ENCODE results near the gene KCNH8.
A peak's percentile ranks its signal among the peaks of the same experiment; 100 is the strongest.

The KCNH8 gene

GRCh38 chr3:19348500-19348899, 200.2 kb downstream of the KCNH8 start:
- Histone ChIP-seq H3K79me1 (ENCODE audit: low read length) (no peaks in the 10 kb centered on the region), H3K27me3 (ENCODE audit: insufficient read depth, low read length, poor library complexity) (no peaks in the 10 kb centered on the region), H4K8ac (ENCODE audit: low read depth, low read length) (no peak overlapping the region), H3K56ac (ENCODE audit: low read length) (no peak overlapping the region), H3K18ac (ENCODE audit: low read length) (no peak overlapping the region), H4K5ac (ENCODE audit: low read length) (no peak overlapping the region), H3K23ac (ENCODE audit: low read length) (no peak overlapping the region), H3K4me3 (ENCODE audit: low read length) (no peak overlapping the region), H2BK5ac (ENCODE audit: low read length) (no peak overlapping the region), H2AK5ac (ENCODE audit: low read length) (no peak overlapping the region), H3K4me1 (ENCODE audit: control insufficient read depth, low read depth, low read length) (no peaks in the 10 kb centered on the region), H3K4me2 (ENCODE audit: low read length) (no peak overlapping the region), H3K27ac (ENCODE audit: low read depth, low read length) (no peak overlapping the region), H3K79me2 (ENCODE audit: control insufficient read depth, insufficient read depth, low read length) (no peaks in the 10 kb centered on the region), H3K4ac (ENCODE audit: low read depth, low read length) (no peak overlapping the region), H3K36me3 (ENCODE audit: control insufficient read depth, insufficient read depth, low read length) (no peaks in the 10 kb centered on the region), H3K9ac (ENCODE audit: low read length) (no peak overlapping the region), H2BK120ac (ENCODE audit: low read depth, low read length) (no peak overlapping the region), H2BK15ac (replicated peaks; ENCODE audit: low read depth) (no peak overlapping the region)
- DNase-seq = peak; percentile 3
- WGBS (ENCODE audit: extremely low coverage, insufficient coverage, low lambda C conversion rate) = no CpG with 5 or more reads among the region's 2 CpGs

- Histone ChIP-seq H3K79me1 (ENCODE audit: low read length) (no peaks in the 10 kb centered on the region), H3K27me3 (ENCODE audit: insufficient read depth, low read length, poor library complexity) (no peaks in the 10 kb centered on the region), H3K4me3 (ENCODE audit: low read length) (no peak overlapping the region), H3K4me1 (ENCODE audit: control insufficient read depth, low read depth, low read length) (no peaks in the 10 kb centered on the region), H3K79me2 (ENCODE audit: control insufficient read depth, insufficient read depth, low read length) (no peaks in the 10 kb centered on the region), H3K9ac (ENCODE audit: low read length) (no peak overlapping the region), H3K18ac (ENCODE audit: low read length) (no peak overlapping the region), H2BK5ac (ENCODE audit: low read length) (no peak overlapping the region), H4K8ac (ENCODE audit: low read depth, low read length) (no peak overlapping the region), H3K27ac (ENCODE audit: low read depth, low read length) (no peak overlapping the region), H3K4ac (ENCODE audit: low read depth, low read length) (no peak overlapping the region), H2AK5ac (ENCODE audit: low read length) (no peak overlapping the region), H3K4me2 (ENCODE audit: low read length) (no peak overlapping the region), H2BK120ac (ENCODE audit: low read depth, low read length) (no peak overlapping the region), H4K5ac (ENCODE audit: low read length) (no peak overlapping the region), H3K23ac (ENCODE audit: low read length) (no peak overlapping the region), H2BK15ac (replicated peaks; ENCODE audit: low read depth) (no peak overlapping the region), H3K36me3 (ENCODE audit: control insufficient read depth, insufficient read depth, low read length) (no peaks in the 10 kb centered on the region), H3K56ac (ENCODE audit: low read length) (no peak overlapping the region)
- no CpG with 5 or more reads among the region's 5 CpGs for WGBS (ENCODE audit: extremely low coverage, insufficient coverage, low lambda C conversion rate)
- DNase-seq = peak; percentile 30
Observed at GRCh38 chr3:19348941-19349564, 200.7 kb downstream of the KCNH8 start.

GRCh38 chr3:19357947-19358346, 209.6 kb downstream of the KCNH8 start:
- Histone ChIP-seq H3K4me1 (ENCODE audit: control insufficient read depth, low read depth, low read length) (no peaks in the 10 kb centered on the region), H3K23ac (ENCODE audit: low read length) (no peak overlapping the region), H2BK120ac (ENCODE audit: low read depth, low read length) (no peak overlapping the region), H3K9ac (ENCODE audit: low read length) (no peak overlapping the region), H3K79me1 (ENCODE audit: low read length) (no peaks in the 10 kb centered on the region), H2BK5ac (ENCODE audit: low read length) (no peak overlapping the region), H3K56ac (ENCODE audit: low read length) (no peak overlapping the region), H4K8ac (ENCODE audit: low read depth, low read length) (no peak overlapping the region), H3K27me3 (ENCODE audit: insufficient read depth, low read length, poor library complexity) (no peaks in the 10 kb centered on the region), H3K36me3 (ENCODE audit: control insufficient read depth, insufficient read depth, low read length) (no peaks in the 10 kb centered on the region), H2AK5ac (ENCODE audit: low read length) (no peak overlapping the region), H3K4me2 (ENCODE audit: low read length) (no peak overlapping the region), H3K27ac (ENCODE audit: low read depth, low read length) (no peak overlapping the region), H3K4ac (ENCODE audit: low read depth, low read length) (no peak overlapping the region), H3K18ac (ENCODE audit: low read length) (no peak overlapping the region), H3K4me3 (ENCODE audit: low read length) (no peak overlapping the region), H2BK15ac (replicated peaks; ENCODE audit: low read depth) (no peak overlapping the region), H4K5ac (ENCODE audit: low read length) (no peak overlapping the region), H3K79me2 (ENCODE audit: control insufficient read depth, insufficient read depth, low read length) (no peaks in the 10 kb centered on the region)
- WGBS (ENCODE audit: extremely low coverage, insufficient coverage, low lambda C conversion rate) = no CpG with 5 or more reads among the region's 1 CpG
- DNase-seq = no peak

- Histone ChIP-seq H3K27me3 (ENCODE audit: insufficient read depth, low read length, poor library complexity) (no peaks in the 10 kb centered on the region), H3K4me2 (ENCODE audit: low read length) (no peak overlapping the region), H2BK15ac (replicated peaks; ENCODE audit: low read depth) (no peak overlapping the region), H4K8ac (ENCODE audit: low read depth, low read length) (no peak overlapping the region), H2BK5ac (ENCODE audit: low read length) (no peak overlapping the region), H3K4ac (ENCODE audit: low read depth, low read length) (no peak overlapping the region), H3K27ac (ENCODE audit: low read depth, low read length) (no peak overlapping the region), H3K9ac (ENCODE audit: low read length) (no peak overlapping the region), H3K36me3 (ENCODE audit: control insufficient read depth, insufficient read depth, low read length) (no peaks in the 10 kb centered on the region), H2AK5ac (ENCODE audit: low read length) (no peak overlapping the region), H3K4me3 (ENCODE audit: low read length) (no peak overlapping the region), H3K4me1 (ENCODE audit: control insufficient read depth, low read depth, low read length) (no peaks in the 10 kb centered on the region), H3K23ac (ENCODE audit: low read length) (no peak overlapping the region), H2BK120ac (ENCODE audit: low read depth, low read length) (no peak overlapping the region), H3K56ac (ENCODE audit: low read length) (no peak overlapping the region), H4K5ac (ENCODE audit: low read length) (no peak overlapping the region), H3K79me2 (ENCODE audit: control insufficient read depth, insufficient read depth, low read length) (no peaks in the 10 kb centered on the region), H3K18ac (ENCODE audit: low read length) (no peak overlapping the region), H3K79me1 (ENCODE audit: low read length) (no peaks in the 10 kb centered on the region)
- DNase-seq = no peak
- WGBS (ENCODE audit: extremely low coverage, insufficient coverage, low lambda C conversion rate) = no CpG with 5 or more reads among the region's 1 CpG
Observed at GRCh38 chr3:19363071-19363470, 214.8 kb downstream of the KCNH8 start.

GRCh38 chr3:19364148-19364547, 215.8 kb downstream of the KCNH8 start:
- Histone ChIP-seq H3K9ac (ENCODE audit: low read length) (no peak overlapping the region), H3K4me1 (ENCODE audit: control insufficient read depth, low read depth, low read length) (no peaks in the 10 kb centered on the region), H3K27ac (ENCODE audit: low read depth, low read length) (no peak overlapping the region), H3K36me3 (ENCODE audit: control insufficient read depth, insufficient read depth, low read length) (no peaks in the 10 kb centered on the region), H2BK120ac (ENCODE audit: low read depth, low read length) (no peak overlapping the region), H3K27me3 (ENCODE audit: insufficient read depth, low read length, poor library complexity) (no peaks in the 10 kb centered on the region), H3K79me1 (ENCODE audit: low read length) (no peaks in the 10 kb centered on the region), H3K79me2 (ENCODE audit: control insufficient read depth, insufficient read depth, low read length) (no peaks in the 10 kb centered on the region), H3K4ac (ENCODE audit: low read depth, low read length) (no peak overlapping the region), H3K4me2 (ENCODE audit: low read length) (no peak overlapping the region), H3K23ac (ENCODE audit: low read length) (no peak overlapping the region), H3K18ac (ENCODE audit: low read length) (no peak overlapping the region), H2BK5ac (ENCODE audit: low read length) (no peak overlapping the region), H3K4me3 (ENCODE audit: low read length) (no peak overlapping the region), H4K8ac (ENCODE audit: low read depth, low read length) (no peak overlapping the region), H2BK15ac (replicated peaks; ENCODE audit: low read depth) (no peak overlapping the region), H4K5ac (ENCODE audit: low read length) (no peak overlapping the region), H2AK5ac (ENCODE audit: low read length) (no peak overlapping the region), H3K56ac (ENCODE audit: low read length) (no peak overlapping the region)
- no CpG with 5 or more reads among the region's 8 CpGs for WGBS (ENCODE audit: extremely low coverage, insufficient coverage, low lambda C conversion rate)
- no peak for DNase-seq

DNA sequence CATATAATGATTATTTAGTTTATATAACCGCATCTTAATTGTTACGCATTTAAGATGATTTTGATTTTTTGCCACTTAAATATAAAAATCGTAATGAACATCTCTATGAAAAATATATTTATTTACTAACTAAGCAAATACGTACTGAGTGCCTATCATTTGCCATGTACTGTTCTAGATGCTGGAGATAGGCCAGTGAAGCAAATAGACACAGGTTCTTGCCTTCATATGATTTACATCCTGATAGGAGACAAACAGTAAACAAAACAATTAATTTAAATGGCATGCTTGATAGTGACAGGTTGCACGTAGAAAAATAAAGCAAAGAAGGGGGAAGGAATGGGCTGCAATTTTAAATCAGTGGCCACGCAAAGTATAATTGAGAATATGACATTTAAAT, 217.2 kb downstream of the KCNH8 start:
- no peak overlapping the region for H4K8ac ChIP-seq (ENCODE audit: low read depth, low read length)
- no peak overlapping the region for H2BK15ac ChIP-seq (replicated peaks; ENCODE audit: low read depth)
- H3K4ac ChIP-seq (ENCODE audit: low read depth, low read length) = no peak overlapping the region
- H3K23ac ChIP-seq (ENCODE audit: low read length) = no peak overlapping the region
- no peak overlapping the region for H3K56ac ChIP-seq (ENCODE audit: low read length)
- H2BK5ac ChIP-seq (ENCODE audit: low read length) = no peak overlapping the region
- no peak for DNase-seq
- no peaks in the 10 kb centered on the region for H3K27me3 ChIP-seq (ENCODE audit: insufficient read depth, low read length, poor library complexity)
- no peak overlapping the region for H3K4me2 ChIP-seq (ENCODE audit: low read length)
- no CpG with 5 or more reads among the region's 6 CpGs for WGBS (ENCODE audit: extremely low coverage, insufficient coverage, low lambda C conversion rate)
- H4K5ac ChIP-seq (ENCODE audit: low read length) = no peak overlapping the region
- H3K79me2 ChIP-seq (ENCODE audit: control insufficient read depth, insufficient read depth, low read length) = no peaks in the 10 kb centered on the region
- no peaks in the 10 kb centered on the region for H3K36me3 ChIP-seq (ENCODE audit: control insufficient read depth, insufficient read depth, low read length)
- no peaks in the 10 kb centered on the region for H3K4me1 ChIP-seq (ENCODE audit: control insufficient read depth, low read depth, low read length)
- H3K9ac ChIP-seq (ENCODE audit: low read length) = no peak overlapping the region
- H3K27ac ChIP-seq (ENCODE audit: low read depth, low read length) = no peak overlapping the region
- H3K79me1 ChIP-seq (ENCODE audit: low read length) = no peaks in the 10 kb centered on the region
- H2AK5ac ChIP-seq (ENCODE audit: low read length) = no peak overlapping the region
- H3K4me3 ChIP-seq (ENCODE audit: low read length) = no peak overlapping the region
- no peak overlapping the region for H2BK120ac ChIP-seq (ENCODE audit: low read depth, low read length)
- no peak overlapping the region for H3K18ac ChIP-seq (ENCODE audit: low read length)
